GM19438 (cell line): ENCODE measurements around the gene GXYLT2.
"Not testable (repeated sequence)": the region's sequence is repeated elsewhere in the genome, so short reads cannot be mapped to it uniquely, and the experiment has no call there.

Experiments
- ATAC-seq: cut with Tn5 transposase; IDR thresholded peaks from one replicate; pipeline ENCODE4 v1.9.1; 2021; ENCODE audit warnings: low read depth; ENCODE audit not compliant: unreplicated experiment

Gene GXYLT2

DNA sequence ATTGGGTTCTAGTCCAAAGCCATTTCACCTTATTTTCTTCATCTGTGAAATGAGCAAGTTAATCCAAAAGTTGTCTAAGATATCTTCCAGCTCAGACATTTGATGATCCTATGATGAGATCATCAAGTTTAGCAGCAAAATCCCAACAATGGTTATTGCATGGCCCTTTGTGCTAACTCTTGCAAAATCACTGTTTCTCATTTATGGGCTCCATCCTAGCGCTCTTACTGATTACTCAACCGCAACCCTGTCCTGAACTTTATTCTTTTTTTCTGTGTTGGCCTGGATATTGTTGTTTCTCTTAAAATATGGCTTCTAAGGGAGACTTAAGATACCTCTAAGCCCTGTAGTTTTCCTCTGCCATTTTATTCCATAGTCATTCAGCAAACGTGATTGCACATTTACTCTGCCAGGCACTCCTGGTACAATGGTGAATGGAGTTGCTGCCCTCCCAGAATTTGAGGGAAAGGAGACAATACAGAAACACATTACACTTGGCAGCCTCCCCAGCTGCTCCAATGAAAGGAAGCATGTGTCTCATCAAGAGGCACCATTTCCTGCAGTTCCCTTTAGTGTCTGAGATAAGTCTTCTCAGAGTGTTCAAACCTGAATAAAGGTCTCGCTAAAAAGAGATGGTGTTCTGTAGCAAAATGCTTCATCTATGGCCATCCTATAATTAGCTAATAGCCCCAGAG, 4.4 kb downstream of the GXYLT2 start:
- no peak for ATAC-seq

DNA sequence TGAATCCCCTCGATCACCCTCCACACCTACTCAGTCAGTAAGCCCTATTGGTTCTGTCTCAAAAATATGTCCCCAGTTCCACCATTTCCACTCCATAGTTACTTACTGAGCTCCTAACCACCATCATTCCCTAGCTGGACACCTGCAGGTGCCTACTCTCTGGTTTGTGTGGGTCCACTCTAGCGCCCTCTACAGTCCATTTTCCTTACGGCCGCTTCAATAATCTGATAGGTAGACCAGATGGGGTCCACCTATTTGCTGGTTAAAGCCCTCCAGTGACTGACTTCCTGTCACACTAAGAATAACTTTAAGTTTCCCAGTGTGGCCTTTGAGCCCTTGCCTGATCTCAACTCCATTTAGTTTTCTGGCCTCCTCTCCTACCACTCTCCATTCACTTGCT, 5.0 kb downstream of the GXYLT2 start:
- no peak for ATAC-seq

DNA sequence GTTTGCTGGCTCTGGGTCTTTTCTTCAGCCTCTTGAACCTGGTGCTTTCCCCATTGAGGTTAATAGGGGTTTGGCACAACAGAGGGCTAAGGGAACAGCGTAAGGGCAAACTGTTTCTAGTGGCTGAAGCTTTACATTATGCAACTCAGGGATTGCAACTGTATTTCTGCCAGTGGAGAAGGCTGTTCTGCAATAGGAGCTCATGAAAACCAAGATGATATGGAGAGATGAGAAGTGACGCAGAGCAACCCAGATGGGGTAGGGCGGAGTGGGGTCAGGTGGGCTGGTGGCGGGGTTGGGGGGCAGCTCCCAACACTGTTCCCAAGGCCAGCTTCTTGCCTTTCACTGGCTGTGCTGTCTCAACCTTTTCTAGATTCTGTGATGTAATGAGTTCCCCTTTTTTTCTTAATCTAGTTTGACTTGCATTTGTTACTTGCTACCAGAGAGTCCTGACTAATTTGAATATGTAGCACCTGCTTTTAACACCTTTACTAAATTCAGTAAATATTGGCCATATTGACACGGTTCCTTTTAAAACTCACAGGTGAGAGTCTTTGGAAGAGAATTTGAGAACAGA, 7.2 kb downstream of the GXYLT2 start:
- no peak for ATAC-seq

DNA sequence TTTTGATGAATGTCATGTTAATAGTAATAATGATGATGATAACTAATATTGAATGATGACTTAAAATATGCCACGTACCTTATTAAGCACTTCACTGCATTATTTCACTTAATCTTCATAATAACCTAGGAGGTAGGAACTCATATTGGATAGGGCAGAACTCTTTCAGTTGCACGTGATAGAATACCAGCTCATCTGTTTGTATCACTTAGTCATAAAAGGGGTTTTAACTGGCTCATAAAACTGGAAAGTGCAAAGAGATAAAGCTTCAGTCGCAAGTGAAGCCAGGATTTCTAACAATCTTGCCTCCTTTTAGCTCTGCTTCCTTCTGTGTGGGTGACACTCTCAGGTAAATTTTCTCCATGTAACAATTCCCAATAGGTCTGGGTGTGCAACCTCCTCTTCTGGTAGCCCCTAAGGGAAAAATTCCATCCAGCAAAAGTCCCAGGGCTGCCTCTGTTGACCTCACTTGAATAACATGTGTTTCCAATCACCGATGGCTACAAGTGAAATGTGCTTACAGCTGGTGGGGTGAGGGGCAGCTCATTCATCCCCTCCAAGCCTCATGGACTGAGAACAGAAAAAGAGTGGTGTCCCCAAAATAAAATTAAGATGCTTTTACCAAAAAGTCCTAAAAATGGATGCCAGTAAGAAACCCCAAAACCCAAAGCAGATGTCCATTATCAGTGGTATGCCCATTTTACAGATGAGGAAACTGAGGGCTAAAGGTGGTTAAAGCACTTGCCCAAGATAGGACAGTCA, 9.3 kb downstream of the GXYLT2 start:
- no peak for ATAC-seq

DNA sequence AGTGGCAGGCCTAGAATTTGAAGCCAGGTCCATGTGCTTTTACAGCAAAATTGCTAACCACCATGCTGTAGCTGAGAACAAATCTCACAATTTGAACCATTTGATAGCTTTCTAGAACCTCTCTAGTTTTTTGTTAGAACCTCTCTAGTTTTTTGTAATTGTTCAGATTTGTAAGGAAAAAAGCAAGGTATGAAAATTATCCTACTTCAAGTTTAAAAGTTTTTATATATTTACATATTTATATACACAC, 9.8 kb downstream of the GXYLT2 start:
- ATAC-seq = no peak

DNA sequence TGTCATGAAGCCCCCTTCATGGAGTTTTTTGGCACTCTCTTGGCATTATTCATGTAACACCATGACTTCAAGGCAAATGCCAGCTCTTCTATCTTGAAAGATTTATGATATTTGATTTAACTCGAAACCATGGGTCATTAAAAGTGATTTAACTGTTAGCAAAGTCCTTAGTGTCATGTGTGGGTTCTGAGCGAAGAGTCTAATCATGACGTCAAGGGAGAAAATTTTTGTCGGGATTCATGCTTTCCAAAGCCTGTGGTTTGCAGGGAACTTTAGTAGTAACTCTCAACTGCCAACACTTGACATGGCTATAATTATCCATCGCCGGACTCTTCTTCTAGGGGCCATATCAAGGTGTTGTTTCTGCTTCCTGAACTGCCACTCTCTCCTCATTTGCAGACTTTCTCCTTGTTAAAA, 11.5 kb downstream of the GXYLT2 start:
- no peak for ATAC-seq

DNA sequence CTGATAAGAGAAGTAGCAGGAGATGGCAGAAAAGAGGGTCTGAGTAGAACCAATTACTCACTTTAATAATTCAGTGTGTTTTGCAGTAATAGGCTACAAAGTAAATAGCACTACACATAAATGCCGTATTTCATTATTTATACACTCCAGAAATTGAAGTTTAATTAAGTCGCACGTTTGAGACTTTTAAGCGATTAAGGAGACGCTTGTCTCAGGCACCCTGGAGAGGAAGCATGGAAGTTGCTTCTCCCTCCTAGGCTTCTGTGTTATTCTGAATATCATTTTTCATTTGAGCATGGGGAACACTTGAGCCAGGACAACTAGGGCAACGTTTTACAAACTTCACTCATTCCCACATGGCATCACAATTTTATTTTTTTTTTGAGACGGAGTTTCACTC, 12.2 kb downstream of the GXYLT2 start:
- ATAC-seq = no peak

DNA sequence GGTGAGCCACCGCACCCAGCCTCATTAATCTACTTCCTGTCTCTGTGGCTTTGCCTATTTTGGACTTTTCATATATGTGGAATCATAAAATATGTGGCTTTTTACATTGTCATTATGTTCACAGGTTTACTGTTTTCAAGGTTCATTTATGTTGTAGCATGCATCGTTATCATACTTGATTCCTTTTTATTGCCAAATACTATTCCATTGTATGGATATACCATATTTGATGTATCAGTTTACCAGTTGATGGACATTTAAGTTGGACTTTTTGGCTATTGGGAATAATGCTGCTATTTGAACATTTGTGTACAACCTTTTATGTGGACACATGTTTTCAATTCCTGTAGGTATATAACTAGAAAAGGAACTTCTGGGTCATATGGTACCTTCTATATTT, 14.0 kb downstream of the GXYLT2 start:
- ATAC-seq = no peak

DNA sequence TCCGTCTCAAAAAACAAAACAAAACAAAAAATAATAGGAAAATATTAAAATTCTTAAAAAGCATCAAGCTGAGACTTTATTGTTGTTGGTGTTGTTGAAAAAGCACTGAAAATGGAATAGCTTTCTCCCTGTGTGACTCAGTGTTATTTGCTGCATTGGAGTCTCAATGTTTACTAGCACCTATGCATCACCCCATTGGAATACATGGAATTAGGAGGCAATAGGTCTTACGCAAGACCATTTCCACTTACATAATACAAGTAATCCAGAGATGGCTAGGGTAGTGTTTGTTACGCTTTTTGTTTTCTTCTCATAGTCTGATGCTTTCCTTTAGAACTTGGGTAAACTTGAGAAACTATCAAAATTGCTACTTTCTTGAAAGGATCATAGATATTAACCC, 15.2 kb downstream of the GXYLT2 start:
- ATAC-seq = no peak

DNA sequence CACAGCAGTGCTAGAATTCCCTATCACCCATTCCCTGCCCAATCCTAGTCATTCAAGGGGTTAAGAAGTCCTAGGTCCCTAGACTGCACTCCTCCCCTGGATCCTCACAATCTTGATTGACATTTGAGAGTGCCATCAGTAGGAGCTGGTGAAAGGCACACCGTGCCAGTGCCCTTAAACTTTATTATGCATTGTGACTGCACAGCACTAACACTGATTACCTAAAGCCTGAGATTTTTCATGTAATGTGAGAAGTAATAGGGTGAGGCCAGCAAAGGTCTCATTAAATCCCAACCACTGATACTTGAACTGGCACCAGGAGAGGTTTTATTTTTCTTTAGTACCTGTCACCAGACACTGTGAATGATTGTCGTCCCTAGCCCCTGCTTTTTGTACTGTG, 16.3 kb downstream of the GXYLT2 start:
- ATAC-seq = no peak

DNA sequence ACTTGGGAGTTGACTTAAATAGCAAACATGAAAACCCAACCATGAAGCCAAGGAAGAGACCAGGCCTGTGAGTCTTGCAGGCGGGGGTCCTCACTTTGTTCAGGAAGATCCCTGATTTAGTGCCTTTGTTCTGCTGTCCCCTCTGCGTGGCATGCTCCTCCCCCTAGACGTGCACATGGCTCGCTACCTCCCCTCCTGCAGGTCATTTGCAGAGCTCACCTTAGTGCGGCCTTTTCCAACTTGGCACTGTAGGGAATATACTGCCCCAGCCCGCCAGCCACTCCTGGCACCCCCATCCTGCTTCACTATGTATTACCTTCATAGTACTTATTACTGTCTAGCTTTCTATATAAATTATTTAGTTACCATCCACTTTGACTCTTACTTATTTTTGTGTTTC, 18.3 kb downstream of the GXYLT2 start:
- no peak for ATAC-seq

DNA sequence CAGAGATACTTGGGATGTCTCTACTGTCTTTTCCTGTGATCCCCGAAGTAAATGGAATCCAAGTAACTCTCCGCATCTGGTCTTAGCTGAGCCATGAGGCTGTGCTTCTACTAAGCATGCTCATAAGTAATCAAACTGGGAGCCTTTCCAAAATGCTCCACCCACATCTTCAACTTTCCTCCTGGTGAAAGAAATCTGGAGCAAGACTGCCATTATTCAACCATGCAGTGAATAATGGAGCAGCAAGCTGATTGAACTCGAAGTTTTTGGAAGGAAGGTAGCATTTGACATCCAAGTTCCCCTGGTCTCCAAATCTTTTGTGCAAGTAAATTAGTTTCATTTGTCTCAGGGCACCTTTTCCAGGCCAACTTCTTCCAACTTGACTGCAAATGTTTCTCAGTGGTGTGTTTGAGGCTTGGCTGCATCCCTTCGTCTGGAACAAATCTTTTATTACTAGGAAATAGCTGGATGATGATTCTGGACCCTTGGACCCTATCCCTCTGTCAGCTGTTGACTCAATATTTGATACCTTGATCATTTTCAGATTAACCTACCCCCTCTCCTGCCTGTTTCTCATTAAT, 19.4 kb downstream of the GXYLT2 start:
- no peak for ATAC-seq

DNA sequence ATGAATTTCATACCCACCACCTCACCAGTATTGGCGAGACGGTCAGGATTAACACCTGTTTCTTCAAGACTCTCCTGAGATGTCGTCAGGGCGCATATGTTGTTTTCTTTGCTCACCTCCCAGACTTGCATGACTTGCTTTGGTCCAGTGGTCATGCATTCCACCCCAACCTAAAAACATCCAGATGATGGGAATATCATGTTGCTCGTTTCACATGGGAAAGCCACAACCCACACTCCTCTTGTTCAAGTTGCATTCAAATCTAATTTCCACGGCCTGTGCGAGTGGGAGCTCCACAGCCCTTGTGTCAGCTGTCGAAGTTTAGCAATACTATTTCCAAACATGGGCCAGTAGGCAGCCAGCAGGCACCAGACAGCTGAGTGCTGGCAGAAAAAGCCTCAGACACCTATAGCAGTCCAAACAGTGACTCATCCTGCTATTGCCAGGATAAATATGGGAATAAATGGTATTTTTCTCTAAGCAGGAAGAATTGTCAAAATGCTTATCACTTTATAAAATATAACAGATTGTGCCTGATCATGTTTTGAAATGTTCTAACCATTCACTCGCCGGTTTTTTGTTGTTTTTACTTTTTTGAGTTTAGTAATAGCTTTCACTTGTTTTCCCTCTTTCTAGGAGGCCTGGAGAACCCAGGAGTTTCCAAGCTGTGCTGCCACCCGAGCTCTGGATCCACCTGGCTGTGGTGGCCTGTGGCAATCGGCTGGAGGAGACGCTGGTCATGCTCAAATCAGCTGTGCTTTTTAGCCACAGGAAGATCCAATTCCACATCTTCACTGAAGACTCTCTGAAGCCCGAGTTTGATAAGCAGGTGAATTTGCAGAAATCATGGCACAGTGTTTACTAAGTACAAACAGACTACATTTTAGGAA, 20.1 kb downstream of the GXYLT2 start:
- ATAC-seq = no peak

DNA sequence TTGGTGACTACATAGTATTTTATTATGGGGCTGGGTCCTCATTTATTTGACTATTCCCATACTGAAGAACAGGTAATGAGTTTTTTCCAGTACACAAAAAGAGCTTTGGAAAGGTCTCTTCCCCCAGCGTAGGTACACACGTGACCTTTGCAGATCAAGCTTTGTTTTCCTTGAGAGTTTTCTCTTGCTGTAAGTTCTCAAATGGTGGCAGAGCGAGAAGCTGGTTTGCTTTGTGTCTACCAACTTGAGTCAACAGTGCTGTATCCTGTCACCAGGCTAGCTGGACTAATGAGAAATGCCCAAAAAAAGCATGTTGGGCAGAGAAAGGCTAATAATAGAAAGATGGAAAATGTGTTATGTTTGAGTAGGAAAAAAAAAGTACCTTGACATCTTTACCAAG, 21.7 kb downstream of the GXYLT2 start:
- no peak for ATAC-seq

DNA sequence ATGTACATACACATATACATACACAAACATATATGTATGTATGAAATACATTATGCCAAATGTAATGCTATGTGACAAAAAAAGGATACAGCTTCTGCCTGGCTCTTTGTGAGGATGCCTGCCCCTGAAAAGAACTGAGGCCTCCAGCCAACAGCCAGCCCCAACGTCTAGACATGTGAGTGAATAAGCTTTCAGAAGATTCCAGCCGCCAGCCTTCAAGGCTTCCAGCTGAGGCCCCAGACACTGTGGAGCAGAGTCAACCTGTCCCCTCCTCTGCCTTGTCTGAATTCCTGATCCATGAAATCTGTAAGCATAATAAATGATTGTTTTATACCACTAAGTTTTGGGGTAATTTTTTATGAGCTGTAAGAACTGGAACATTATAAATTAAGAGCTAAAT, 24.7 kb downstream of the GXYLT2 start:
- ATAC-seq = no peak

DNA sequence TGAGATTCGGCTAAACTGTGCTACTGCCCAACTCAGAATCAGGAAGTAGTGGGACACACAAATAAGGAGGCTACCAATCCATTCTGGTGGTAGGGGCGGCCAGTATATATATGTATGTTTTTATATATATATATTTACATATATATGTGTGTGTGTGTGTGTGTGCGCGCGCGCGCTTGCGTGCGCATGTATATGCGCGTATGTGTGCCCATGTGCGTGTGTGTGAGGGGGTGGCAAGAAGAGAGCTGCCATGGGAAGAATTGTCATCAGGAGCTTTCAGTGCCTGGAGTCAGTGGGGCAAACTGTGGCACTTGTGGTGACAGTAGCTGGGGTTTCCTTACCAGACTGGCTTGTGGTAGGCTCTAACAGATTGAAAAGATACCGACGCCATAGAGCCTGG, 26.5 kb downstream of the GXYLT2 start:
- no peak for ATAC-seq

DNA sequence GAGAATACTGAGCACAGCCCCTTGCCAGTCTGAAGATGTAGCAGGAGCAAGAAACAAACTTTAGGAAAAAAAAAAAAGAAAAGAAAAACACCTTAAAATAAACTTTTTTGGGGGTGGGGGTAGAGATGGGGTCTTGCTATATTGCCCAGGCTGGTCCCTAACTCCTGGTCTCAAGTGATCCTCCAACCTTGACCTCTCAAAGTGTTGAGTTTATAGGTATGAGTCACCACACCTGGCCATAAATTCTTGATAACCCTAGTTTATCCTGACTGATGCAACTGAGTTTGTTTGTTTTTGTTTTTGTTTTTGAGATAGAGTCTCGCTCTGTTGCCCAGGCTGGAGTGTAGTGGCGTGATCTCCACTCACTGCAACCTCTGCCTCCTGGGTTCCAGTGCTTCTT, 28.4 kb downstream of the GXYLT2 start:
- no peak for ATAC-seq

DNA sequence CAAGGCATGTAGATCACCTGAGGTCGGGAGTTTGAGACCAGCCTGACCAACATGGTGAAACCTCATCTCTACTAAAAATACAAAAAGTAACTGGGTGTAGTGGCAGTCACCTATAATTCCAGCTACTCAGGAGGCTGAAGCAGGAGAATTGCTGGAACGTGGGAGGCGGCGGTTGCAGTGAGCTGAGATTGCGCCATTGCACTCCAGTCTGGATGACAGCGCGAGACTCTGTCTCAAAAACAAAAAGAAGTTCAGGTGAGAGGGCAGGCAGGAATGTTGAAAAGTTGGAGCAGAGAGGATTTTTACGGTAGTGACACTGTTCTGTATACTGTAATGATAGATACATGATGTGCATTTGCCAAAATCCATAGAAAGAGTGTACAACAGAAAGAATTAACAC, 31.7 kb downstream of the GXYLT2 start:
- ATAC-seq = no peak

DNA sequence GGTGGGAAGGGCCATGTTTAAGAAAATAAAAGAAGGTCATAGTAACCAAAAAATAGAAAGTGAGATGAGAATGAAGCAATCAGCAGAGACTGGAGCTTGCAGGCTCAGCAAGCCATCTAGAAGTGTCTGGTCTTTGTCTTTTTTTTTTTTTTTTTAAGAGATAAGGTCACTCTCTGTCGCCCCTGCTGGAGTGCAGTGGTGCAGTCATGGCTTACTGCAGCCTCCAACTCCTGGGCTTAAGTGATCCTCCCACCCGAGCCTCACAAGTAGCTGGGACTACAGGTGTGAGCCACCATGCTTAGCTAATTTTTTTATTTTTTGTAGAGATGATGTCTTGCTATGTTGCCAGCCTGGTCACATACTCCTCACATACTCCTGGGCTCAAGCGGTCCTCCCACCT, 36.2 kb downstream of the GXYLT2 start:
- ATAC-seq = no peak

DNA sequence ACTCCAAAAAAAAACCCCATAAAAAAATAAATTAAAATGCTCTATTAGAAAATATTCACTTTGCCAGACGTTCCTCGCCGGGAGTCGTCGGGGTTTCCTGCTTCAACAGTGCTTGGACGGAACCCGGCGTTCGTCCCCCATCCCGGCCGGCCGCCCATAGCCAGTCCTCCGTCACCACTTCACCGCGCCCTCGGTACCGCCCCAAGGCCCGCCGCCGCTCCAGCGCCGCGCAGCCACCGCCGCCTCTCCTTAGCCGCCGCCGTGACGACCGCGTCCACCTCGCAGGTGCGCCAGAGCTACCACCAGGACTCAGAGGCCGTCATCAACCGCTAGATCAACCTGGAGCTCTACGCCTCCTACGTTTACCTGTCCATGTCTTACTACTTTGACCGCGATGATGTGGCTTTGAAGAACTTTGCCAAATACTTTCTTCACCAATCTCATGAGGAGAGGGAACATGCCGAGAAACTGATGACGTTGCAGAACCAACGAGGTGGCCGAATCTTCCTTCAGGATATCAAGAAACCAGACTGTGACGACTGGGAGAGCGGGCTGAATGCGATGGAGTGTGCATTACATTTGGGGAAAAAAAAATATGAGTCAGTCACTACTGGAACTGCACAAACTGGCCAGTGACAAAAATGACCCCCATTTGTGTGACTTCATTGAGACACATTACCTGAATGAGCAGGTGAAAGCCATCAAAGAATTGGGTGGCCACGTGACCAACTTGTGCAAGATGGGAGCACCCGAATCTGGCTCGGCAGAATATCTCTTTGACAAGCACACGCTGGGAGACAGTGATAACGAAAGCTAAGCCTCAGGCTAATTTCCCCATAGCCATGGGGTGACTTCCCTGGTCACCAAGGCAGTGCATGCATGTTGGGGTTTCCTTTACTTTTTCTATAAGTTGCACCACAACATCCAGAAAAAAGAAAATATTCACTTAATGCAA, 41.2 kb downstream of the GXYLT2 start:
- not testable (repeated sequence) for ATAC-seq
